ENCODE data around the gene MTPN. TPM values are rescaled to one million over a fixed set of nuclear protein-coding genes. Genes with fewer than 3 reads are reported as not detected.
A peak's percentile ranks its signal among the peaks of the same experiment; 100 is the strongest.

Gene MTPN
- polyA plus RNA-seq, 3 donors: 73.6 to 156 (median 142) TPM

- H4K20me1 ChIP-seq (ENCODE audit: insufficient read depth, low read length): no peaks in the 10 kb centered on the region
- H3K4me1 Mint-ChIP-seq: no peaks in the 10 kb centered on the region
- intact Hi-C loops (cut with micrococcal nuclease): no loop called here
- no peaks in the 10 kb centered on the region for H3K4me1 ChIP-seq (ENCODE audit: control insufficient read depth in 1 of 2, insufficient read depth in 2 of 2, low read length in 2 of 2)
- no peak for TF ChIP-seq CTCF (IDR thresholded peaks at IDR 0.05)
- no peak overlapping the region for H2AFZ ChIP-seq (ENCODE audit: insufficient read depth, low read depth, low read length, poor library complexity, severe bottlenecking)
- H3K4me3 ChIP-seq (replicated peaks in 1 of 3; ENCODE audit: low read depth in 2 of 3, low read length in 3 of 3): no peak overlapping the region
- no peaks in the 10 kb centered on the region for H3K36me3 ChIP-seq (replicated peaks in 1 of 2; ENCODE audit: control insufficient read depth in 1 of 2, insufficient read depth in 2 of 2, low read length in 2 of 2)
- H3K9me3 Mint-ChIP-seq: peaks cover 0 to 4% (median 0%) of the 10 kb centered on the region in 7 donors
- H3K27me3 ChIP-seq (ENCODE audit: control insufficient read depth in 2 of 2, insufficient read depth in 2 of 2, low read length in 2 of 2): no peaks in the 10 kb centered on the region
- no peaks in the 10 kb centered on the region for H3K9me3 ChIP-seq (replicated peaks in 1 of 2; ENCODE audit: control insufficient read depth in 1 of 2, insufficient read depth in 1 of 2, low read length in 2 of 2)
- DNase-seq: no peak
- WGBS (ENCODE audit: insufficient coverage): 86% methylated on average over 1 of the region's 5 CpGs
- H3K36me3 Mint-ChIP-seq: no peaks in the 10 kb centered on the region
- H3K4me2 ChIP-seq (replicated peaks; ENCODE audit: extremely low read depth, low read length, poor library complexity, severe bottlenecking): no peak overlapping the region
- H3K27ac ChIP-seq (ENCODE audit: low read depth in 1 of 2, low read length in 2 of 2): no peak overlapping the region
- no peak overlapping the region for H3K4me3 Mint-ChIP-seq
- no peaks in the 10 kb centered on the region for H3K79me2 ChIP-seq (ENCODE audit: insufficient read depth, low read length)
- no peak overlapping the region for H3K9ac ChIP-seq (ENCODE audit: insufficient read depth, low read length, poor library complexity, severe bottlenecking)
- H3K27me3 Mint-ChIP-seq (ENCODE audit: low read depth in 3 of 3): peaks cover 0 to 2% (median 1%) of the 10 kb centered on the region in 3 donors
- H3K27ac Mint-ChIP-seq: no peak overlapping the region
Measured at GRCh38 chr7:135886345-135887132, 90.6 kb downstream of the MTPN start.

DNA sequence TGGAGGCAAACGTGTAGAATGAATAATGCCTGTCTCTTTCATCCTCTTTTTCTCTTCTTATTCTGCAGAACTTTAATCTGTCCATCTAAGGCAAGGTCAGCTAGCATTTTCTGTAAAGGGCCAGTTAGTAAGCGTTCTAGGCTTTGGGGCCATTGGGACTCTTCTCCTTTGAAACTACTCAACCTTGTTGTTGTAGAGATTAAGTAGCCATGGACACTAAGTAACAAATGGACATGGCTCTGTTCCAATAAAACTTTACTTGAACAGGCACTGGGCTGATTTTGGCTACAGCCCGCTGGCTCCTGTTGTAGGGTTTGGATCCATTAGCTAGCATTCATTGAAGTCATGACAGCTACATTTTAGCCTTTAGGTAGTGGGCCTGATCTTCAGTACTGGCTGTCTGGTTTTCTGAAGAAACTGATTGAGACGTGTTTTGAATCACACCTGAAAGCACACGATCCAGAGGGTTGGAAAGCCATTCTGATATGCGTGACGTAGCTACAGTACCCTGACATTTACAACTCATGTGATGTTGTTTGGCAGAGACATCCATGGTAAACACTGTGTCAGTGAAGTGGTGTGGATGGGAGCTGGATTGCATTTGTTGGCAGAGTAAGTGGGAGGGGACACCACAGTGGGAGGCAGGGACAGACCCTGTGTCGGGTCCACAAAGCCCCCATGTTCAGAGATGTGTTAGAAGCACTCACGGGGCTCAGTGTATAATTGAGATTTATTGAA is 92.5 kb downstream of the MTPN start:
- H3K36me3 ChIP-seq (replicated peaks in 1 of 2; ENCODE audit: control insufficient read depth in 1 of 2, insufficient read depth in 2 of 2, low read length in 2 of 2): no peaks in the 10 kb centered on the region
- Mint-ChIP-seq H3K36me3 (no peaks in the 10 kb centered on the region), H3K27me3 (ENCODE audit: low read depth in 3 of 3) (peaks cover 1 to 2% (median 1%) of the 10 kb centered on the region in 3 donors), H3K4me1 (no peaks in the 10 kb centered on the region), H3K4me3 (no peak overlapping the region), H3K27ac (peak overlapping the region in 1 of 7 donors; percentile 70), H3K9me3 (peaks cover 0 to 4% (median 2%) of the 10 kb centered on the region in 7 donors)
- intact Hi-C loops (cut with micrococcal nuclease): no loop called here
- H3K27me3 ChIP-seq (ENCODE audit: control insufficient read depth in 2 of 2, insufficient read depth in 2 of 2, low read length in 2 of 2): no peaks in the 10 kb centered on the region
- no peaks in the 10 kb centered on the region for H4K20me1 ChIP-seq (ENCODE audit: insufficient read depth, low read length)
- H3K79me2 ChIP-seq (ENCODE audit: insufficient read depth, low read length): no peaks in the 10 kb centered on the region
- no peak for TF ChIP-seq CTCF (IDR thresholded peaks at IDR 0.05)
- H3K9me3 ChIP-seq (replicated peaks in 1 of 2; ENCODE audit: control insufficient read depth in 1 of 2, insufficient read depth in 1 of 2, low read length in 2 of 2): no peaks in the 10 kb centered on the region
- H3K4me3 ChIP-seq (replicated peaks in 1 of 3; ENCODE audit: low read depth in 2 of 3, low read length in 3 of 3): no peak overlapping the region
- H3K9ac ChIP-seq (ENCODE audit: insufficient read depth, low read length, poor library complexity, severe bottlenecking): no peak overlapping the region
- H3K27ac ChIP-seq (ENCODE audit: low read depth in 1 of 2, low read length in 2 of 2): no peak overlapping the region
- no peaks in the 10 kb centered on the region for H3K4me1 ChIP-seq (ENCODE audit: control insufficient read depth in 1 of 2, insufficient read depth in 2 of 2, low read length in 2 of 2)
- 100% methylated on average over 2 of the region's 9 CpGs for WGBS (ENCODE audit: insufficient coverage)
- DNase-seq: no peak
- H3K4me2 ChIP-seq (replicated peaks; ENCODE audit: extremely low read depth, low read length, poor library complexity, severe bottlenecking): no peak overlapping the region
- H2AFZ ChIP-seq (ENCODE audit: insufficient read depth, low read depth, low read length, poor library complexity, severe bottlenecking): no peak overlapping the region

All from CD14-positive monocyte (primary cell).